Limb (tissue), 2 donors: Measurements from ENCODE around the gene VMA21.

ENCODE experiments used
- DNase-seq, 2 donors: peaks; one replicate each; pipeline ENCODE4 v3.0.0-alpha.2; 2016; ENCODE audit errors: extremely low spot score in 2 of 2

The VMA21 gene, protein sequence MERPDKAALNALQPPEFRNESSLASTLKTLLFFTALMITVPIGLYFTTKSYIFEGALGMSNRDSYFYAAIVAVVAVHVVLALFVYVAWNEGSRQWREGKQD

DNA sequence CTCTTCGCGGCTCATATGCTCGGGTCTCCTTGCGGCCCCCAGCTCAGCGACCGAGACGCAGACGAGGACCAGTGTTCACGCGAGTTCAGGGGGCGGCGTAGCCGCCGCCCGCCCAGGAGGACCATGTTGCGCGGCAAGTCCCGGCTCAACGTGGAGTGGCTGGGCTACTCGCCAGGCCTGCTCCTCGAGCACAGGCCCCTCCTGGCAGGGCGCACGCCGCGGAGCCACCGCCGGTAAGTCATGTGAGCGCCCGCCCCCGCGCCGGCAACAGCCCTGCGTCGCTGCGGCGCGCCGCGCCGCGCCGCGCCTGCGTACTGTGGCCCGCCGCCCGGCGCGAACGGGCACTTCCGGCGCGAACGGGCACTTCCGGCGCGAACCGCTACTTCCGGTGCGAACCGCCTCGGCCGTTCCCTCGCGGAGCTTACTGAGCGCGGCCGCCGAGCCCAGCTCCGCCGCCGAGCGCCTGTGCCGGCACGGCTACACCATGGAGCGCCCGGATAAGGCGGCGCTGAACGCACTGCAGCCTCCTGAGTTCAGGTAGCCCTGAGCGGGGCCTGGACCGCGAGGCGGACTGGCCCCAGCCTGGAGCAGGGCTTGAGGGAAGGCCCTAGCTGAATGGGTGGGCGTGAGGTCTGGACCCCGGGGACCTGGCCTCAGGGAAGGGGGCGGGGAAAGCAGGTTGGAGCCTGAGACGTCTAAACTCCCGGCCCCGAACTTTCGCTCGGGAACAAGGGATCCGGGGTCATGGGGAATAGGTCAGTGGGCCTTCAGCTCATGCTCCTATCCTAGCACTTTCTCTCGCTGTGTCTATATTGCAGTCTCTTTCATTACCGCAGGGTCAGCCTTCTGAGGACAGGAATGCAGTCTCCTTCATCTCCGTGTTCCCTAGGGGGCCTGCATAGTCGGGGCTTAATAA is at the start of gene VMA21:
TSS of gene VMA21 (plus strand) at position 382 of the 916 bp plus-strand sequence. CDS start at position 485, 103 bp downstream.
- DNase-seq: peak; percentile 80 to 89

DNA sequence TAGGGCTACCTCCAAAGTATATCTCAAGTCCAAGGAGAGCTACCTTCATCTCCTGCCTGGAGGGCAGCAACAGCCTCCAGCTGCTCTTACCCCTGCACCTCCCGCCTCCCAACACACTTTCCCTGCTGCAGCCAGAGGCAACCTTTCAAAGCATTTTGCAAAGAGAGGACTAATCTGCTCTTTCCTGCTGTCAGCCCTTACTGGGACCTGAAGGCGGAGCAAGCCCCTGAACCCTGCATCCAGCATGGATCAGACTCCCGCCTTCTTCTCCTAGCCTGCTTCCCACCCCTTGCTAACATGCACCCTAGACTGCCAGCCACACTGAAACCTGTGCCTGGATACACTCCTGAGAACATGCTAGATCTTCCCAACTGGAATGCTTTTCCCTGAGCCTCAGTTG is 37.7 kb upstream of the VMA21 start:
- no peak for DNase-seq

DNA sequence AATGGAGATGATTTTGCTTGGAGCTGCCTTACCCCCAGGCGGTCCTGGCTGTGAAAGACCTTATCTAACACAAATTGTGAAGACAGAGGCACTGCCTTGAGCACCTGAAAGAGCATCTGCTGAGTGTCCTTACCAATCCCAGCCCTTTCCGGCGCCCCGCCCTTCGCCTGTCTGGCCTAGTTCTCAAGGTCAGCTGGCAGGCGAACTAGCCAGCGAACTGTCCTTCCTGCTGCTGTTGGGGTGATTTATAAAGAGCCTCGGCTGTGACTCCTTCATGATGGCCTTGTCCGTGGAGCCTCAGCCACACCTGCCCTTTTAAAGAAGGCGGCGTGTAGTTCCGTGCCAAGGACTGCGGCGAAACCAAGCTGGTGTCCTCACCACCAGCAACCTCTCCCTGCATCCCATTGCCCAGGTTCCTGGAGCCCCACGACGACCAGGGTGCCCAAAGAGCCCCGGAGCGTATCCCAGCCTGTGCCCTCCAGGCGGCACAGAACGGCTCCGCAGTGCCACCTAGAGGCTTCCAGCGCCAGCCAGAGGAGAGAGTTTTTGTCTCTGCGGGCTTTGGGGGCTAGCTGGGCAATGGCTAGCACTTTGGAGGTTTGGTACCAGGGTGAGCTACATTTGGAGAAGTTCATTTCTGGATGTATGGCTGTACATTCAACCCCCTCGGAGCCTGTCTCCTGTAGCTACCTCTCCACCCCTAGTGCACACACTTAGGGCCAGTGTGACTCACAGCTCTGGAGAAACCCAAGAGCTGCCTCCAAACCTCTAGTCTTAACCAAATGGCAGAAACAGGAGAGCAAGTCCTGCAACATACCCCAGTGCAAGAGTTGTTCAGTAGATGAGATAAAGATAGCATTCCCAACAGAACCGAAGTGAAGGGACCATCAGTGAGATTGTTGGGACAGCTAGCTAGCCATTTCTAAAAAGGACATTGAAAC is 36.8 kb upstream of the VMA21 start:
- DNase-seq: peak; percentile 1 to 48

DNA sequence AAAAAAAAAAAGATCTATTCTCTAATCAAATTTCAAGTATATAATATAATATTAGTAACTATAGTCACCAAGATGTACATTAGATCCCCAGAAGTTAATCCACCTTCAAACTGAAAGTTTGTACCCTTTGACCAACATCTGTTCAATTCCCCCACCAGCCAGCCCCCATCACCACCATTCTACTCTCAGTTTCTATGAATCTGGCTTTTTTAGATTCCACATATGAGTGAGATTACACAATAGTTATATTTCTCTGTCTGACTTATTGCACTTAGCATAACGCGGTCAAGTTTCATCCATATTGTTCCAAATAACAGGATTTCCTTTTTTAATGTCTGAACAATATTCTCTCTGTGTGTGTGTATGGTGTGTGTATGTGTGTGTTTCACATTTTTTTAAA is 33.7 kb upstream of the VMA21 start:
- DNase-seq: no peak

DNA sequence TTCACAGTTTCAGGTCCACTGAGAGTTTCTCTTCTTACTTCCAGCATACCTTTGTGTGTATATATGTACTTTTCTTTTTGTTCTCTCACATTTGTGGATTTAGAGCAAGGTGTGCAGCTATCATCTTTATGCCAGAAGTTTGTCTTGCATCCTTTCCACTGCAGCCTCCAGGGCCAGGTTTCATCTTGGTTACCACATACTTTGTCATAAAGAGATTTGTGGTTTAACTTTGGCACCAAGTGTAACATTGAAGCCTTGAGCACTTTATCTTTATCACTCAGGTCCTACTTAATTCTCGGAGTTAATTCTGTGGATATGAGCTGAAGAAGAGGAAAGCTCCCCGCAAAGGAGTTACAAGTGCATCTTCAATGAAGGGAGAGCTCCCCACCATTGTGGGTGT is 31.4 kb upstream of the VMA21 start:
- DNase-seq: no peak

DNA sequence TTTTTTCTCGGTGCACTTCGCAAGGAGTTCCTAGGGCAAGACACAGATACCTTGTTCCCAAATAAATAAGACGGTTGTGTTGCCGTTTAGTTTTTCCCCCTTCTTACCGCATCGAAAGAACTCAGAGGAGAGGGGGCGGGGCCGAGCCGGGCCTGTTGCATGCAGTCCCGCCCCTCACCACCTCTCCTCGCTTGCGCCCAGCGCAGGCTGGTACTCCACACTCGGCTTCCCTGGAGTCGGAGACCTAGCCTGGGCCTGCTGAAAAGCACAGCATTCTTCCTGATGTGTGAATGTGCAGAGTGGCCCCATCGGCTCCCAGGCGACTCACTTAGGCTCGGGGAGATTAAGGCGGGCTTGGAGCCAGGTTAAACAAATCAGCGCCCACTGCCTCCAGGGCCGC is 26.1 kb upstream of the VMA21 start:
- no peak for DNase-seq

DNA sequence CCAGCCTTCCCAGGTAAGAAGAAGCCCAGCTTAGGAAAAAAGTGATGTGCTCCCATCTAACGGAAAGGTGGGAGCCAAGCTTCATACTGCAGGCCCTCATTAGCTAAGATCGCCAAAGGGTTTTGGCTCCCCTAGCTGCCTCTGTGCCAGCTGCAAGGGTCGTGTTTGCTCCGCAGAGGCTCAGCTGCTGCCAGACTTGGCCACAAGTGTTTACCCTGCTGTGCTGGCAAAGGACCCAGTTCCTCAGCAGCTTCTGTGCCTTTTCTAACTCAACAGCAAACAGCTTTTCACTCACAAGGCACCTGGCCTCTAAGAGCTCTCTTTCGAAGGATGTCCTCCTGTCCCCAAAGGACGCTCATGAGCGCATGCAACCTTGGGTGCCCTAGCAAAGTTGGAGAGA is 12.2 kb upstream of the VMA21 start:
- peak in 1 of 2 donors; percentile 21 for DNase-seq

DNA sequence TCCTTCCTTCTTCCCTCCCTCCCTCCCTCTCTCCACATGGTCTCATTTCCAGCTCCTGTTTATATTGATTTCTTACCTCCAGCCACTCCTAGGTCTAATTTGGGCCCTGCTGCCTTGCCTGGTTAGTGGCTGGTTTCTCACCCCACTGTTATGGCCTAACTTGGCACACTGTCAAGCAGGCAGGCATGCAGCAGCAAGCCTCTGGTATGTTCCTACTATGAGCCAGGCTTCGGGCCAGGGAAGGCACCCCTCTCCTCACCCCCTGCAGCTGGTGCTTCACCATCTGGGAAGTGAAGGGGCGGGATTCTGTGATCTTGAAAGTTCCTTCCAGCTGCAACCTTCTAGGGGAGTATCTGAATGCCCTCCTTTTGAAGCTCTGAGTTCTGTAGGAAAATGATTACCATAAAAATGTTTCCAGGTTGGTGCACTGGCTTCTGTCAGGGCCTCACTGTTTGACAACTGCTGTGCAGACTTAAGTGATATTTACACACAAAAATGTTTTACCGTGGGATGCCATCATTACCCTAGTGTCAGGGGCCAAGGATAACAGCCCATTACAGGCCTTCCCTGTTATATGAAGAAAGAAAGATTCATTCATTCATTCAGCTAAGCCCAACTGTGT is 10.1 kb upstream of the VMA21 start:
- DNase-seq: peak in 1 of 2 donors; percentile 17

DNA sequence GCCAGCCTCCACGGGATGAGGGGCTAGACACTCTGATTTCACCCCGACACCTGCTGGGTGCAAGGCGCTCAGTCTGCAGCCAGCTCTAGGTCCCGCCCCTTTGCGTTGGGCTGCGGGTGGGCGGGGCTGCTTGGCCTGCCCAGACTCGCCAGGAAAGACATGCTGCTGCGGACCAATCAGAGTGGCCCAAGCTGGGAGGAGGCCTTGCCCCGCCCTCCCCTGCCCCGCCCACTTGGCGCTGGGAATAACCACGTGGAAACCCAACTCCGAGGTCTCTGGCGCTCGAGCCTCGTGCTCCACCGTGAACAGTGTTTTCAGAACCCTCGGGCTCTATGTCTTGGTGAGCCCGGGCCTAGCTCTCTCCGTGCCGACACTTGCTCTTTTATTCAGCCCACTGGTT is 5.3 kb upstream of the VMA21 start:
- no peak for DNase-seq

DNA sequence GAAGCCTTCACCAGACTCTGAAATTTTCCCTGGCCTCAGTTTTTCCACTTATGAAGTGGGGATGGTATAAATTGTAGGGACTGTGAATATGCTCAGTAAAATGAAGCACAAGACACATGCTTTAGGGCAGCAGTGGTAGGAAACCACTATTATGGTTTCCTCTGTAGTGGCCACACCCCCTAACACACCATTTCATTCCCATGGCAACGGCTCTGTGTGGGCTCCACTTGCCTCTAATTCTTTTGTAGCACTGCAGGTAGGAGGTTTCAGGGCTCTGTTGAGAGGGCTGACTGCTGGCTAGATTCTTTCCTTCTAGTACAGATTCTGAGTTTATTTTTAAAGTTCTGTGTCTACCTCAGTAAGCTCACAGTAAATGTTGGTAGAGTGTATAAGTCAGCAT is 3.5 kb upstream of the VMA21 start:
- no peak for DNase-seq

DNA sequence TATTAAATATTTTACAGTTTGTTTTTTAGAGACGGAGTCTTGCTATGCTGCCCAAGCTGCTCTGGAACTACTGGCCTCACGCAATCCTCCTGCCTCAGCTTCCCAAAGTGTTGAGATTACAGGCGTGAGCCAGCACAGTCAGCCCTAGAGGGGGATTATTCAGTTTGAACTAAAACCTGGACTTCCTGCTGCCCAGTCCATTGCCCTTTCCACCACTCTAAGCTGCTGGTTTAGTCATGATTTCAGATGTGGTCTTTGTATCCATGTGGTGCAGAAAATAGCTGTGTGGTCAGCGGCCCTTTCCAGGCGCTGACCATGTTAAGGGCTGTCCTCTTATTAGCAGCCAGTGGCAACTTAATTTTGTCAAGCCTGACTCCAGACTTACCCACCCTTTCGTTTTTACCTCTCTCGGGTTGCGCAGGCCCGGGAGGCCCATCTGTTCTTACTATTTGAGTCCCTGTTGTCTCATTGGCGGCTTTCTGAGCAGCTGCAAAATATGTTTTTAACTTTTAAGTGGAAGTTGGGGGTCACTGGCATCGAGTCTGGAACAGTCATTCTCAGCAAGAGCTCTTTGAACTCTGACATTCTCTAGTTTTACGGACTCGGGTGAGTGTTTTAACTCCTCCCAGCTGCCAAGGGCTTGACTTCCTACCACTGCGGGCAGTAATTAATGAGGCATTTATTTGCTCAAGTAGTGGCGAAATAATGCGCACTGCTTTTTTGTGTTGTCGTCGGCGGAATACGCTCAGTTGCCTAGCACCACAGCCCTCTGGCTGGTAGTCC is 773 bp upstream of the VMA21 start:
- peak; percentile 35 to 51 for DNase-seq

DNA sequence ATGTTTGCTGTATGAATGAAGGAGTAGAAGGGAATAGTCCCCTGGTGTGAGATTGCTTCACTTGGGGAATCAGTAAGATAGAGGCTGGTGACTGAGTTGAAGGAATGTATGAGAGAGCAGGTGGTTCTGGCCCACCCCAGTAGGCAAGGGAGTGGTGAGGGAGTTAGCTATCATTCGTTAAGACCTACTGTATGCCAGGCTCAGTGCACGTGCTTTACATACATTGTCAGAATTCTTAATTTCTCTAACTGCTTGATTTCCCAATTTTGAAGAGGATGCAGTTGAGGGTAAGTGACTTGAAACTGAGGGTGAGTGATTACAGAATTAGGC is 700 bp downstream of the VMA21 start:
- no peak for DNase-seq

DNA sequence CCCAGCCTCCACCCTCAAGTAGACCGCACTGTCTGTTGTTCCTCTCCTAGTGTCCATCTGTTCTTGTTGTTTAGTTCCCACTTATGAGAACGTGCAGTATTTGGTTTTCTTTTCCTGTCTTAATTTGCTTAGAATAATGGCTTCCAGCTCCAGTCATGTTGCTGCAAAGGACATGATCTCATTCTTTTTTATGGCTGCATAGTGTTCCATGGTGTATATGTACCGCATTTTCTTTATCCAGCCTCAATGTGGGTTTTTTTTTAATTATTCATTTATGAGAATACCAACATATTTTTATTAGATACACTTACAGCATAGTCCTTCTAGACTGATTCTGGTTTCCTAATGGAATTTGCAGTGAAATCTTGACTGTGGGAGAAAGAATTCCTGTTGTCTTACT is 1.3 kb downstream of the VMA21 start:
- DNase-seq: no peak

DNA sequence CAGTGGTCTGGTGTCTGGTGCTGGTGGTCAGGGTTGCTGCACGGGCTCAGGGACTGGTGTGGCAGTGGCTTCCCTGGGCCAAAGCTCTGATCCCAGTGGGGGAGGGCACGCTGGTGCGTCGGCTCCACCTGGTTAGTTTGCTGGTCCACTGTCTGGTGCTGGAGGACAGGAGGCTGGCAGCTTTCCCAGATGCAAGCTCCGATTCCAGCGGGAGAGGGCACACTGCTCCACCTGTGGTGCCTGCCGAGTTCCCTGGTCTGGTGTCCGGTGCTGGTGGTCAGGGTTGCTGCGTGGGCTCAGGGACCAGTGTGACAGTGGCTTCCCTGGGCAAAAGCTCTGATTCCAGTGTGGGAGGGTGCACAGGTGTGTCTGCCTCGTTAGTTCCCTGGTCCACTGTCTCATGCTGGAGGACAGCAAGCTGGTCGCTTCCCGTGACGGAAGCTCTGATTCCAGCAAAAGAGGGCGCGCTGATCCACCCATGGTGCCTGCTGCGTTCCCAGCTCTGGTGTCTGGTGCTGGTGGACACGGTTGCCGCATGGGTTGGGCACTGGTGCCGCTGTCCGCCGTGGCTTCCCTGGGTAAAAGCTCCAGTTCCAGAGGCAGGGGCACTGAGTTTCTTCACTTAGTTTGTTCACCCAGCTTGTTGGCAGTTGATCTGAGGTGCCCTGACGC is 5.8 kb downstream of the VMA21 start:
- DNase-seq: no peak

DNA sequence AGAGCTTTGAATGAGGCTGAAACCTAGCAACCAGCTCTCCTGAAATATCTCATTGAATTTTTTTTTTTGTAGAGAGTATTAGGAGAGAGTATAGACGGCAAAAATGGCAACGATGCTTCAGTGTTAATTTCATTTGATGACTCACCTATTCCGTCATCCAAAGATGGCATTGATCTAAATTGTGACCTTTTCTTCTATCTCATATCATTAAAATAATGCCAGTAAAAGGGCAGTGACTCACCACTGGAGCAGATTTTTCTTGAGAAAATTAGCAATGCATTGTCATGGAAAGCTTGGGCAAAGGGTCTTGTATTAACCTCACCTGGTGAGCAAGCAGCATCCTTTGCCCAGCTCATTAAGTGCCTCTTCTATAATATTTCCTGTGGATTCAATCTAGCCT is 19.6 kb downstream of the VMA21 start:
- DNase-seq: no peak

DNA sequence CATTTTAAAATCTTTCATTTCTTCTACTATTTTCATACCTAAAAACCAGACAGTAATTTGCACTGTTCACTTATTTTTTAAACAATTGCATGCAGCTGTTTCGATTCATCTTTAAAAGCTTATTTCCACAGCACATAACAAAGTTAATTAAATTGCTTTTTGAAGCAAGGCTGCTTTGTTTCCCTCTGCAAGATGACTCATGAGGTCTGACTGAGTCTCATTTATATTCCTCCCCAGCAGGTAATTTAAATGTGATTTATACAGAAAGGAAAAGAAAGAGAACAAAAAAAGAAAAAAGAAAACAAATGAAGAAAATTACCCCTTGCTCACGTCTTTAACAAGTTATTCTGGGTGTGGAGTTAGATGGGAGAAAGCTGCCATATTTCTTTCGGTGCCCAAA is 22.8 kb downstream of the VMA21 start:
- no peak for DNase-seq

DNA sequence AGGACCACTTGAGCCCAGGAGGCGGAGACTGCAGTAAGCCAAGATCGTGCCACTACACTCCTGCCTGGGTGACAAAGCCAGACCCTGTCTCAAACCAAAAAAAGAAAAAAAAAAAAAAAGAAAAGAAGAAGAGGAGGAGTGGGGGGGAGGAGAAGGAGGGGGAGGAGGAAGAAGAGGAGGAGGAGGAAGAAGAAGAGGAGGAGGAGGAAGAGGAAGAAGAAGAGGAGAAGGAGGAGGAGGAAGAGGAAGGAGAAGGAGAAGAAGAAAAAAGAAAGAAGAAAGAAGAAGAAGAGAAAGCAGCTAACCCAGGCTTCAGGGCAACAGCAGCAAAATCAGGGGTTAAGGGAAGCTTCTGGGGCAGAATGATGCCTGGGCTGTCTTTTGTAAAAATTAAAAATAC is 27.5 kb downstream of the VMA21 start:
- DNase-seq: no peak

DNA sequence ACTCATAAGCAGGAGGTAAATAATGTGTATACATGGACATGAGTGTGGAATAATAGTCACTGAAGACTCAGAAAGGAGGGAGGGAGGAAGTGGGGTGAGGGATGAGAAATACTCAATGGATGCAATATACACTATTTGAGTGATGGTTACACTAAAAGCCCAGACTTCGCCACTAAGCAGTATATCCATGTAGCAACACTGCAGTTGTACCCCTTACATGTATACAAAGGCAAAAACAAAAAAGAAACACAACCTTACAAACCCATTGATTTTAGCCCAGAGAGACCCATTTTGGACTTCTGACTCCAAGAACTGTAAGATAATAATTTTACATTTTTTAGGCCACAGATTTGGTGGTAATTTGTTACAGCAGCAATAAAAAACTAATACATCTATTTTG is 51.5 kb downstream of the VMA21 start:
- DNase-seq: no peak

DNA sequence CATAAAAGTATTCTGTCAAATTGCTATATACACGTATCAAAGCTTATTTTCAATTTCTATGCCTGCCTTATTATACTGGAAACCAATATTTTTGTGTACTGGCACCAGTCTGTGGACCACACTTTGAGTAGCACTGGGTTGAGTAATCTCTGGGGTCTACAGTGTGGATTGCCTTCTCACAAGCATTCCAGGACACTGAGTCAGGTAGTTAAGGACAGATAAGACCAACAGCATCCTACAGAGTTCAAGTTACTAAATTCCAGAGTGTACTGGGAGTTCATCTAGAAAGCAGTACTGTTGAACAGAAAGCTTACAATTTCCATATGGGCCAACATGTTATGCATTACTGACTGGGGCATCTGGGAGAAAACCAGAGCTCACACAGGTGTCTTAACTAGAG is 61.8 kb downstream of the VMA21 start:
- no peak for DNase-seq
